Right forelimb (tissue), 1 donor: Measurements from ENCODE around the gene ZNF197.
"Not testable (repeated sequence)": the region's sequence is repeated elsewhere in the genome, so short reads cannot be mapped to it uniquely, and the experiment has no call there.

ENCODE experiments used
- DNase-seq: peaks from one replicate; pipeline ENCODE4 v3.0.0-alpha.2; 2018

The ZNF197 gene

GRCh38 chr3:44624749-44625480 is at the start of gene ZNF197:
ZNF197 (plus strand) TSS chr3:44625036; CDS start chr3:44629155, 4,119 bp downstream.
- peak; percentile 89 for DNase-seq

- no peak for DNase-seq
Measured at GRCh38 chr3:44576613-44577012, 48.2 kb upstream of the ZNF197 start.

GRCh38 chr3:44577354-44577952 is 47.4 kb upstream of the ZNF197 start:
- DNase-seq, result not testable (repeated sequence)

- DNase-seq, result not testable (repeated sequence)
Measured at GRCh38 chr3:44578316-44578715, 46.5 kb upstream of the ZNF197 start.

- not testable (repeated sequence) for DNase-seq
Measured at GRCh38 chr3:44578924-44579515, 45.8 kb upstream of the ZNF197 start.

GRCh38 chr3:44579749-44580148 is 45.1 kb upstream of the ZNF197 start:
- not testable (repeated sequence) for DNase-seq

GRCh38 chr3:44580971-44581370 is 43.9 kb upstream of the ZNF197 start:
- not testable (repeated sequence) for DNase-seq

GRCh38 chr3:44584646-44585501 is 40.0 kb upstream of the ZNF197 start, which contains the start of gene ZNF660:
ZNF660 (plus strand) TSS chr3:44584964; CDS start chr3:44594194, 9,230 bp downstream.
- DNase-seq, result peak; percentile 87

- no peak for DNase-seq
Measured at GRCh38 chr3:44596621-44597020, 28.2 kb upstream of the ZNF197 start.

GRCh38 chr3:44601749-44602148 is 23.1 kb upstream of the ZNF197 start:
- DNase-seq, result no peak

- no peak for DNase-seq
Measured at GRCh38 chr3:44612678-44613077, 12.2 kb upstream of the ZNF197 start.

- no peak for DNase-seq
Measured at GRCh38 chr3:44628716-44629115, 3.9 kb downstream of the ZNF197 start.

GRCh38 chr3:44632193-44632592 is 7.4 kb downstream of the ZNF197 start:
- no peak for DNase-seq

- no peak for DNase-seq
Measured at GRCh38 chr3:44642337-44642736, 17.5 kb downstream of the ZNF197 start.

- no peak for DNase-seq
Measured at GRCh38 chr3:44643024-44643423, 18.2 kb downstream of the ZNF197 start.

GRCh38 chr3:44647771-44648170 is 22.9 kb downstream of the ZNF197 start:
- DNase-seq, result no peak

- DNase-seq, result peak; percentile 83
Measured at GRCh38 chr3:44648564-44649229, 23.9 kb downstream of the ZNF197 start, which contains the start of gene ZNF35. ZNF35 (plus strand) TSS chr3:44648732; CDS start chr3:44651068, 2,336 bp downstream.

GRCh38 chr3:44649709-44650108 is 24.9 kb downstream of the ZNF197 start:
- DNase-seq, result no peak

GRCh38 chr3:44654039-44654438 is 29.2 kb downstream of the ZNF197 start:
- DNase-seq, result no peak

- no peak for DNase-seq
Measured at GRCh38 chr3:44659015-44659414, 34.2 kb downstream of the ZNF197 start.

- no peak for DNase-seq
Measured at GRCh38 chr3:44659434-44659833, 34.6 kb downstream of the ZNF197 start.

GRCh38 chr3:44661189-44661588 is 36.4 kb downstream of the ZNF197 start:
- no peak for DNase-seq
